Nephron progenitor cell (in vitro differentiated cells): ENCODE data around the gene ASMTL.
A peak's percentile ranks its signal among the peaks of the same experiment; 100 is the strongest.

Experiments used
- DNase-seq: peaks from one replicate; pipeline ENCODE4 v3.0.0; 2021
- H3K27ac Mint-ChIP-seq: 2 replicates; pipeline ENCODE4 v1.8.0; 2021; ENCODE audit warnings: mild to moderate bottlenecking, moderate library complexity, mixed read lengths
- H3K27me3 Mint-ChIP-seq: 2 replicates; pipeline ENCODE4 v1.8.0; 2021; ENCODE audit warnings: mild to moderate bottlenecking, low read depth, mixed read lengths; ENCODE audit not compliant: poor library complexity
- H3K36me3 Mint-ChIP-seq: 2 replicates; pipeline ENCODE4 v1.8.0; 2021; ENCODE audit warnings: low read depth, mixed read lengths
- H3K4me1 Mint-ChIP-seq: 2 replicates; pipeline ENCODE4 v1.8.0; 2021; ENCODE audit warnings: mixed read lengths
- H3K4me3 Mint-ChIP-seq: 2 replicates; pipeline ENCODE4 v1.8.0; 2021; ENCODE audit warnings: mild to moderate bottlenecking, moderate library complexity, mixed read lengths
- H3K9me3 Mint-ChIP-seq: 2 replicates; pipeline ENCODE4 v1.8.0; 2021; ENCODE audit warnings: mild to moderate bottlenecking, moderate library complexity, mixed read lengths
- CTCF ChIP-seq: fragments of 200-600 bp; sonication (generic); IDR thresholded peaks from 2 replicates; pipeline ENCODE4 v1.5.0; 2021; ENCODE audit warnings: antibody characterized with exemption

The ASMTL gene

GRCh38 chrX:1419545-1420355 lies 33.0 kb downstream of the ASMTL start:
- Mint-ChIP-seq H3K27me3 (peaks cover 4% of the 10 kb centered on the region), H3K4me1 (no peaks in the 10 kb centered on the region), H3K4me3 (no peak overlapping the region), H3K36me3 (no peaks in the 10 kb centered on the region), H3K27ac (peak overlapping the region; percentile 76), H3K9me3 (peaks cover 52% of the 10 kb centered on the region)
- no peak for TF ChIP-seq CTCF
- DNase-seq: no peak

- peaks cover 44% of the 10 kb centered on the region for H3K9me3 Mint-ChIP-seq
- no peaks in the 10 kb centered on the region for H3K4me1 Mint-ChIP-seq
- no peak overlapping the region for H3K4me3 Mint-ChIP-seq
- no peak for TF ChIP-seq CTCF
- peaks cover 5% of the 10 kb centered on the region for H3K27me3 Mint-ChIP-seq
- no peak overlapping the region for H3K27ac Mint-ChIP-seq
- DNase-seq: no peak
- H3K36me3 Mint-ChIP-seq: peaks cover 6% of the 10 kb centered on the region
Measured at GRCh38 chrX:1418901-1419544, 33.7 kb downstream of the ASMTL start.

GRCh38 chrX:1417921-1418771 lies 34.6 kb downstream of the ASMTL start:
- no peak for TF ChIP-seq CTCF
- Mint-ChIP-seq H3K27ac (no peak overlapping the region), H3K4me1 (no peaks in the 10 kb centered on the region), H3K9me3 (peaks cover 36% of the 10 kb centered on the region), H3K27me3 (peaks cover 8% of the 10 kb centered on the region), H3K4me3 (no peak overlapping the region), H3K36me3 (peaks cover 15% of the 10 kb centered on the region)
- no peak for DNase-seq

DNA sequence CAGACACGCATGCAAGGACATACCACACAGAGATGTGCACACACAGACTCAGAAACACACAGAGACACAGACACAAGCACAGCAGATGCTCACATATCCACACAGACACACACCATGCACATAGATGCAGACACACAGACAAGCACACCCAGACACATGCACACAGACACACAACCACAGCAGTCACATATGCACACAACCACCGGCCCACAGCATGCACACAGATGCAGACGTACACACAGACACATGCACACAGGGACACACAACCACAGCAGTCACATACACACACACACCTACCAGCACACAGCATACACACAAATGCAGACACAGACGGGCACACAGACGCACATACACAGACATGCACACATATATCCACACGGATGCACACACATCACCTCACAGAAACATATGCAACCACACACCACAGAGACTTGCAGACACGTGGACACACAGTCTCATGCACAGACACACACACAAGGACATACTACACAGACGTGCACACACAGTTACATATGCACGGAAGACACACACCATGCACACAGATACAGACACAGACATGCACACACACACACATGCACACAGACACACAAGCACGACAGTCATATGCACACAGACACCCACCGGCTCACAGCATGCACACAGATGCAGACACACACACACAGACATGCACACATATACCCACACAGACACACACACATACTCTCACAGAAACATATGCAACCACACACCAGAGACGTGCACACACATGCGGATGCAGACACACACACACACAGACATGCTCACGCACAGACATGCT lies 35.5 kb downstream of the ASMTL start:
- H3K27ac Mint-ChIP-seq: no peak overlapping the region
- H3K4me3 Mint-ChIP-seq: no peak overlapping the region
- peaks cover 26% of the 10 kb centered on the region for H3K9me3 Mint-ChIP-seq
- H3K27me3 Mint-ChIP-seq: peaks cover 8% of the 10 kb centered on the region
- no peak for TF ChIP-seq CTCF
- H3K36me3 Mint-ChIP-seq: peaks cover 23% of the 10 kb centered on the region
- no peaks in the 10 kb centered on the region for H3K4me1 Mint-ChIP-seq
- DNase-seq: no peak

DNA sequence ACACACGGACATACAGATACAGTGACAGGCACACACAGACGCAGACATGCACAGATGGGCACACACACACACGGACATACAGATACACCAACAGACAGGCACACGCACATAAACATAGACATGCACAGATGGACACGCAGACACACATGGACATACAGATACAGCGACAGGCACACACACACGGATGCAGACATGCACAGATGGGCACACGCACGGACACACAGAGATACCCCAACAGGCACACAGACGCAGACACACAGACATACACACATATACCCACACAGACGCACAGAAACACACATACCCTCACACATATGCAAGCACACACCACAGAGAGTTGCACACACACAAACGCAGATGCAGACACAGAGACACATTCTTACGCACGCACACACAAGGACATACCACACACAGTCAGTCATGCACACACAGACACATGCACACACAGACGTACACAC lies 36.4 kb downstream of the ASMTL start:
- peaks cover 18% of the 10 kb centered on the region for H3K9me3 Mint-ChIP-seq
- H3K27ac Mint-ChIP-seq: no peak overlapping the region
- TF ChIP-seq CTCF: no peak
- DNase-seq: no peak
- no peak overlapping the region for H3K4me3 Mint-ChIP-seq
- no peaks in the 10 kb centered on the region for H3K4me1 Mint-ChIP-seq
- H3K27me3 Mint-ChIP-seq: peaks cover 12% of the 10 kb centered on the region
- peaks cover 23% of the 10 kb centered on the region for H3K36me3 Mint-ChIP-seq
